GM19193 (cell line): Measurements from ENCODE around the gene NCCRP1.
"Not testable (repeated sequence)": the region's sequence is repeated elsewhere in the genome, so short reads cannot be mapped to it uniquely, and the experiment has no call there.

ENCODE experiments used
- POLR2A ChIP-seq: IDR thresholded peaks from 4 replicates; pipeline ENCODE4 v1.6.1; 2011; ENCODE audit not compliant: insufficient read depth, insufficient read length; ENCODE audit errors: extremely low read depth

Gene NCCRP1

GRCh38 chr19:39238944-39239343 lies 42.2 kb downstream of the NCCRP1 start:
- TF ChIP-seq POLR2A, result no peak

GRCh38 chr19:39240421-39240820 lies 43.7 kb downstream of the NCCRP1 start:
- TF ChIP-seq POLR2A, result no peak

- not testable (repeated sequence) for TF ChIP-seq POLR2A
Measured at GRCh38 chr19:39244410-39245100, 47.8 kb downstream of the NCCRP1 start, which contains the start of gene IFNL3. Gene IFNL3, minus strand, starts transcription at chr19:39245006. Its CDS starts 39 bp downstream, at chr19:39244967.

- no peak for TF ChIP-seq POLR2A
Measured at GRCh38 chr19:39246951-39247669, 50.3 kb downstream of the NCCRP1 start.

GRCh38 chr19:39247701-39248664 lies 51.2 kb downstream of the NCCRP1 start:
- TF ChIP-seq POLR2A, result no peak

GRCh38 chr19:39248806-39249205 lies 52.0 kb downstream of the NCCRP1 start, which contains the start of gene IFNL4:
Gene IFNL4, minus strand, starts transcription at chr19:39248856.
- TF ChIP-seq POLR2A, result no peak

- TF ChIP-seq POLR2A, result no peak
Measured at GRCh38 chr19:39251081-39251480, 54.3 kb downstream of the NCCRP1 start.
